A673 (cell line): Measurements from ENCODE around the gene OPN1MW3.

Source experiments
- CTCF ChIP-seq: fragments of 300-800, 200-600 bp; sonication (generic); conservative IDR thresholded peaks from 2 replicates; pipeline ENCODE4 v1.5.1; 2017; ENCODE audit warnings: low read depth, mild to moderate bottlenecking, antibody characterized with exemption, low read length, moderate library complexity, mixed read lengths
- EZH2 ChIP-seq: fragments of 200-600 bp; sonication (generic); IDR thresholded peaks from 2 replicates; pipeline ENCODE4 v1.6.1; 2017; ENCODE audit warnings: borderline replicate concordance, low read depth, mild to moderate bottlenecking, mixed read lengths, antibody characterized with exemption, low read length; ENCODE audit not compliant: poor library complexity, severe bottlenecking

GRCh38 chrX:154296731-154297130, 39.3 kb downstream of the OPN1MW3 start:
- TF ChIP-seq CTCF (no peak), EZH2 (no peak)
